Smooth muscle cell (in vitro differentiated cells): ENCODE measurements around the gene MPEG1. TPM values are rescaled to one million over a fixed set of nuclear protein-coding genes. Genes with fewer than 3 reads are reported as not detected.

Source experiments
- DNase-seq: peaks from one replicate; lab custom pipeline; 2025; ENCODE audit not compliant: unreplicated experiment; lab: John Stamatoyannopoulos, UW
- H2AFZ ChIP-seq: fragments of 200-600 bp; sonication (generic); 2 replicates; pipeline ENCODE4 v1.6.0; 2016; ENCODE audit warnings: antibody characterized with exemption, low read depth, mild to moderate bottlenecking
- H3F3A ChIP-seq: fragments of 200-600 bp; sonication (generic); 2 replicates; pipeline ENCODE4 v1.6.0; 2017; ENCODE audit warnings: antibody characterized with exemption, low read depth
- H3K27ac ChIP-seq: fragments of 200-600 bp; sonication (generic); 2 replicates; pipeline ENCODE4 v1.5.1; 2016; ENCODE audit warnings: low read depth, mild to moderate bottlenecking
- H3K27me3 ChIP-seq: fragments of 200-600 bp; sonication (generic); 2 replicates; pipeline ENCODE4 v1.6.1; 2016; ENCODE audit warnings: low read depth, mild to moderate bottlenecking
- H3K36me3 ChIP-seq: fragments of 200-600 bp; sonication (generic); 2 replicates; pipeline ENCODE4 v1.5.1; 2016; ENCODE audit warnings: low read depth
- H3K4me1 ChIP-seq: fragments of 200-600 bp; sonication (generic); 2 replicates; pipeline ENCODE4 v1.5.1; 2016; ENCODE audit warnings: low read depth
- H3K4me2 ChIP-seq: fragments of 200-600 bp; sonication (generic); 2 replicates; pipeline ENCODE4 v1.6.0; 2016; ENCODE audit warnings: mild to moderate bottlenecking
- H3K4me3 ChIP-seq: fragments of 200-600 bp; sonication (generic); 2 replicates; pipeline ENCODE4 v1.5.1; 2016; ENCODE audit warnings: mild to moderate bottlenecking
- H3K79me2 ChIP-seq: fragments of 200-600 bp; sonication (generic); 2 replicates; pipeline ENCODE4 v1.6.0; 2016; ENCODE audit warnings: low read depth, mild to moderate bottlenecking
- H3K9ac ChIP-seq: fragments of 200-600 bp; sonication (generic); 2 replicates; pipeline ENCODE4 v1.6.0; 2016; ENCODE audit warnings: low read depth
- H3K9me3 ChIP-seq: fragments of 200-600 bp; sonication (generic); replicated peaks from 2 replicates; pipeline ENCODE4 v1.5.1; 2016; ENCODE audit warnings: low read depth
- H4K20me1 ChIP-seq: fragments of 200-600 bp; sonication (generic); 2 replicates; pipeline ENCODE4 v1.6.0; 2016; ENCODE audit warnings: low read depth
- WGBS: methylation state at CpG from one replicate; pipeline ENCODE4 v1.1.7; 2016; ENCODE audit warnings: low lambda C conversion rate; 5-methylcytosine and 5-hydroxymethylcytosine counted together
- polyA plus RNA-seq: library from polyadenylated mRNA; unstranded; fragments of >200 nt; fragmentation: Nextera tagmentation; extraction: Ambion mirVana; gene quantifications from 2 replicates; pipeline ENCODE4 v1.2.1, GENCODE V29; 2016
- total RNA-seq: library from RNA; depleted of rRNA; stranded (reverse); fragments of >200 nt; gene quantifications from 2 replicates; pipeline ENCODE4 v1.2.3, GENCODE V29; 2014
- TF ChIP-seq, protein P1 (sequence below): fragments of 200-600 bp; sonication (generic); IDR thresholded peaks from 2 replicates; pipeline ENCODE4 v1.5.1; 2017; ENCODE audit warnings: borderline replicate concordance, mild to moderate bottlenecking, antibody characterized with exemption; ENCODE audit not compliant: insufficient read depth, poor library complexity, severe bottlenecking

The MPEG1 gene
- total and polyA plus RNA-seq, 2 experiments from 2014 or later: 0.07 to 0.13 TPM

DNA sequence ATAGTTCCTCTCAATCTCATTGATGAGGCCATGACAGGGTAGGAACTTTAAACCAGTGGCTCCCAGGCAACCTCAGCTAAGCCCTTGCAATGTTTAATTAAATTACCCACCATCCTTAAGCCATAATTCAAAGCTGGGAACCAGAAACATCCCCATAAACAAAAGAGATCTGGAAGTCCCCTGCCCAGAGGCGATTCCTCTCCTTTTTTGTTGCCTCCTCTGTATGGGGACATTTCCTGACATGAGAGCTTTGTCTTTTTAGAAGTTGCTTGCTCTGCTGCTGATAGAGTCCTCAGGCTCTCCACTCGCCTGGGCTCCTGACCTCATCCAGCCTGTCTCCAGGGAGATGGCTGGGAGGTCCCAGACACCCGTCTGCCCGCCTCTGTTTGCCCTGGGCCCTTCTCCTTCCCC is 37.6 kb downstream of the MPEG1 start:
- Histone ChIP-seq H2AFZ (no peak overlapping the region), H3K9me3 (no peaks in the 10 kb centered on the region), H3K27me3 (no peaks in the 10 kb centered on the region), H3K4me1 (peaks cover 35% of the 10 kb centered on the region), H3K4me2 (peak overlapping the region; percentile 98), H4K20me1 (peaks cover 16% of the 10 kb centered on the region), H3K4me3 (peak overlapping the region; percentile 78), H3K27ac (peak overlapping the region; percentile 85), H3K9ac (peak overlapping the region; percentile 68), H3K36me3 (no peaks in the 10 kb centered on the region), H3F3A (peaks cover 12% of the 10 kb centered on the region), H3K79me2 (peaks cover 25% of the 10 kb centered on the region)
- 24% methylated on average over 4 of the region's 4 CpGs for WGBS
- no peak for DNase-seq
- TF ChIP-seq, protein P1, sequence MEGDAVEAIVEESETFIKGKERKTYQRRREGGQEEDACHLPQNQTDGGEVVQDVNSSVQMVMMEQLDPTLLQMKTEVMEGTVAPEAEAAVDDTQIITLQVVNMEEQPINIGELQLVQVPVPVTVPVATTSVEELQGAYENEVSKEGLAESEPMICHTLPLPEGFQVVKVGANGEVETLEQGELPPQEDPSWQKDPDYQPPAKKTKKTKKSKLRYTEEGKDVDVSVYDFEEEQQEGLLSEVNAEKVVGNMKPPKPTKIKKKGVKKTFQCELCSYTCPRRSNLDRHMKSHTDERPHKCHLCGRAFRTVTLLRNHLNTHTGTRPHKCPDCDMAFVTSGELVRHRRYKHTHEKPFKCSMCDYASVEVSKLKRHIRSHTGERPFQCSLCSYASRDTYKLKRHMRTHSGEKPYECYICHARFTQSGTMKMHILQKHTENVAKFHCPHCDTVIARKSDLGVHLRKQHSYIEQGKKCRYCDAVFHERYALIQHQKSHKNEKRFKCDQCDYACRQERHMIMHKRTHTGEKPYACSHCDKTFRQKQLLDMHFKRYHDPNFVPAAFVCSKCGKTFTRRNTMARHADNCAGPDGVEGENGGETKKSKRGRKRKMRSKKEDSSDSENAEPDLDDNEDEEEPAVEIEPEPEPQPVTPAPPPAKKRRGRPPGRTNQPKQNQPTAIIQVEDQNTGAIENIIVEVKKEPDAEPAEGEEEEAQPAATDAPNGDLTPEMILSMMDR: no peak

DNA sequence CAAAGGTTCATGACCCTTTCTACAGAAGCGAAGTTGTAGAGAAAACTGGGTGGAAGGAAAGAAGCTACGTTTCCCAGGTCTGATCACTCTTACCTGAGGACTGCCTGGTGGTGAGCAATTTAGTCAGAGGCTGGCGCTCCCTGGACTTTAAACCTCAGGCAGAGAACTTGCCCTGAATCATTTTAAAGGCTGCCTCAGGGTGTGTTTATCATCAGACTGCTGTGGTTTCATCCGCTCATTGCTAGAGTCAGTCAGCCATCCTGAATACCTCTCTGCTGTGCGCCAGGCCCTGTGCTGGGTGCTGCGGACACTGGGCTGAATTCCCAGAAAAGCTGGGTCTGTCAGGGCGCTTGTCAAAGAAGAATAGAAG is 38.1 kb downstream of the MPEG1 start:
- H3K4me1 ChIP-seq: peaks cover 31% of the 10 kb centered on the region
- H3K4me3 ChIP-seq: peak overlapping the region; percentile 78
- no peak overlapping the region for H2AFZ ChIP-seq
- H3K9ac ChIP-seq: peak overlapping the region; percentile 68
- no peaks in the 10 kb centered on the region for H3K36me3 ChIP-seq
- peaks cover 12% of the 10 kb centered on the region for H3F3A ChIP-seq
- peak overlapping the region; percentile 98 for H3K4me2 ChIP-seq
- no peak for DNase-seq
- no peaks in the 10 kb centered on the region for H3K27me3 ChIP-seq
- H4K20me1 ChIP-seq: peaks cover 13% of the 10 kb centered on the region
- no peaks in the 10 kb centered on the region for H3K9me3 ChIP-seq
- 41% methylated on average over 7 of the region's 7 CpGs for WGBS
- H3K79me2 ChIP-seq: peaks cover 20% of the 10 kb centered on the region
- peak overlapping the region; percentile 85 for H3K27ac ChIP-seq
- TF ChIP-seq, protein P1: no peak

DNA sequence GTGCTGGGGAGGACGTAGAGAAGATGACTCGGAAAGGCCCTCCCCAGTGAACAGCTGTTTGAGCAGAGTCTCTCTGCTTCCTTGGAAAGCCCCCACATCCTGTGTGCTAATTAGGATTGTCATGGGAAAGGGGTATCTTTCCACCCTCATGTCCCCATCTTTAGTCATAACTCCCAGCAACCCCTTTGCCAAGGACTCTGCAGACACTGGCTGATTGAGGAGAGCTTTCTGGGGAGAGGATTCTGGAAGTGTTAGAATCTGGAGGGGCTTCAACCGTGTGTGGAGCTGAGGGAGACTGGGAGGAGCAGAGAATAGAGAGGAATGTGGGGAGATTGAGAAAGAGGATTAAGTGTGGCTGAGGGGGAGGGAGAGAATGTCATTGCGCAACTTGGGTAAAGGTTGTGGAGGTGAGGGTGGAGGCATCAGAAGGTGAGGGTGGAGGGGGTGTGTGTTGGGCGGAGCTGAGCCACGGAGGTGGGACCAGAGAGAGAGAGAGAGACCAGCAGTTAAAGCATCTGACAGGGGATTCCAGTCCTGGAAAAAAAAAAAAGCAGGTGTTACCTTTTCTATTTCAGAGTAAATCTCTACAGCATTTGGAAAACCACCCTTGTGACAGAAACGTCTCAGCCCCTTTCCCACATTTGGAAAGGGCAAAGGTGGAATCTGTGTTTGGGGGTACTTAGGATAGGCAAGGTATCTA is 38.6 kb downstream of the MPEG1 start:
- Histone ChIP-seq H4K20me1 (peaks cover 13% of the 10 kb centered on the region), H2AFZ (no peak overlapping the region), H3K4me3 (peak overlapping the region; percentile 78), H3K9me3 (no peaks in the 10 kb centered on the region), H3K27ac (peak overlapping the region; percentile 85), H3K27me3 (no peaks in the 10 kb centered on the region), H3K4me2 (peak overlapping the region; percentile 98), H3K36me3 (no peaks in the 10 kb centered on the region), H3K4me1 (peaks cover 27% of the 10 kb centered on the region), H3K79me2 (peaks cover 15% of the 10 kb centered on the region), H3F3A (peaks cover 12% of the 10 kb centered on the region), H3K9ac (peak overlapping the region; percentile 68)
- TF ChIP-seq, protein P1: no peak
- DNase-seq: no peak
- 9% methylated on average over 7 of the region's 7 CpGs for WGBS
